GM13977 (cell line): ENCODE measurements around the gene SLC17A6.

Experiments used
- DNase-seq: peaks from one replicate; pipeline ENCODE4 v3.0.0; 2012; ENCODE audit warnings: low spot score
- in situ Hi-C: fragments of 300-500 bp; cut with MboI; formaldehyde crosslinking; loops from one replicate; pipeline ENCODE4 v1.12.0; 2022; ENCODE audit warnings: low sequenced_read_pairs, low pct_unique_long_range_greater_than_20kb, mixed read lengths, inconsistent platforms; ENCODE audit not compliant: unreplicated experiment
- TF ChIP-seq, protein P1 (sequence below): IDR thresholded peaks from 2 replicates; pipeline ENCODE4 v1.5.1; 2012; ENCODE audit warnings: mild to moderate bottlenecking, control low read depth; ENCODE audit not compliant: insufficient read depth; ENCODE audit errors: extremely low read depth, missing control alignments

SLC17A6 gene

DNA sequence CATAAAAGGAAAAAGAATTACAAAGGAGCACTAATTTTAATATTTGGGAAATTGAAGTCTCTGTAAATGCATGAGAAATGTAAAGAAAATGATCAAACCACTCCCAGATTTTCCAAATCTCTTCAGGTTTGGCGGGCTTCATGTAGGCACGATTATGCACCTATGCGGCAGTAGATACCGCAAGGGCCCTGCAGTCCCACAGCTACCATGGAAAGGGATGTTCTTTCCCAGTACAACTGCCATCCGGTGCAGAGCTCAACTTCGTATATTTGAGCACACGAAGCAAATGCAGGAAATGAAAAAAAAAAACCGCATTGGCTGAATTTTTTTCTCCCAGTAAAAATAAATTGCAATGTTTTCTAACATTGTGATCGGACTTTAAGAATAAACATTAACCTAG lies 1.4 kb downstream of the SLC17A6 start:
- DNase-seq: no peak
- in situ Hi-C loops: loop anchor here (25.0 kb wide), 1 partner anchor 448 kb away; no protein-coding TSS in a partner anchor
- TF ChIP-seq, protein P1, sequence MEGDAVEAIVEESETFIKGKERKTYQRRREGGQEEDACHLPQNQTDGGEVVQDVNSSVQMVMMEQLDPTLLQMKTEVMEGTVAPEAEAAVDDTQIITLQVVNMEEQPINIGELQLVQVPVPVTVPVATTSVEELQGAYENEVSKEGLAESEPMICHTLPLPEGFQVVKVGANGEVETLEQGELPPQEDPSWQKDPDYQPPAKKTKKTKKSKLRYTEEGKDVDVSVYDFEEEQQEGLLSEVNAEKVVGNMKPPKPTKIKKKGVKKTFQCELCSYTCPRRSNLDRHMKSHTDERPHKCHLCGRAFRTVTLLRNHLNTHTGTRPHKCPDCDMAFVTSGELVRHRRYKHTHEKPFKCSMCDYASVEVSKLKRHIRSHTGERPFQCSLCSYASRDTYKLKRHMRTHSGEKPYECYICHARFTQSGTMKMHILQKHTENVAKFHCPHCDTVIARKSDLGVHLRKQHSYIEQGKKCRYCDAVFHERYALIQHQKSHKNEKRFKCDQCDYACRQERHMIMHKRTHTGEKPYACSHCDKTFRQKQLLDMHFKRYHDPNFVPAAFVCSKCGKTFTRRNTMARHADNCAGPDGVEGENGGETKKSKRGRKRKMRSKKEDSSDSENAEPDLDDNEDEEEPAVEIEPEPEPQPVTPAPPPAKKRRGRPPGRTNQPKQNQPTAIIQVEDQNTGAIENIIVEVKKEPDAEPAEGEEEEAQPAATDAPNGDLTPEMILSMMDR: no peak

GRCh38 chr11:22340235-22340634 lies 2.1 kb downstream of the SLC17A6 start:
- TF ChIP-seq, protein P1: no peak
- in situ Hi-C loops: loop anchor here (25.0 kb wide), 1 partner anchor 447 kb away; no protein-coding TSS in a partner anchor
- no peak for DNase-seq

DNA sequence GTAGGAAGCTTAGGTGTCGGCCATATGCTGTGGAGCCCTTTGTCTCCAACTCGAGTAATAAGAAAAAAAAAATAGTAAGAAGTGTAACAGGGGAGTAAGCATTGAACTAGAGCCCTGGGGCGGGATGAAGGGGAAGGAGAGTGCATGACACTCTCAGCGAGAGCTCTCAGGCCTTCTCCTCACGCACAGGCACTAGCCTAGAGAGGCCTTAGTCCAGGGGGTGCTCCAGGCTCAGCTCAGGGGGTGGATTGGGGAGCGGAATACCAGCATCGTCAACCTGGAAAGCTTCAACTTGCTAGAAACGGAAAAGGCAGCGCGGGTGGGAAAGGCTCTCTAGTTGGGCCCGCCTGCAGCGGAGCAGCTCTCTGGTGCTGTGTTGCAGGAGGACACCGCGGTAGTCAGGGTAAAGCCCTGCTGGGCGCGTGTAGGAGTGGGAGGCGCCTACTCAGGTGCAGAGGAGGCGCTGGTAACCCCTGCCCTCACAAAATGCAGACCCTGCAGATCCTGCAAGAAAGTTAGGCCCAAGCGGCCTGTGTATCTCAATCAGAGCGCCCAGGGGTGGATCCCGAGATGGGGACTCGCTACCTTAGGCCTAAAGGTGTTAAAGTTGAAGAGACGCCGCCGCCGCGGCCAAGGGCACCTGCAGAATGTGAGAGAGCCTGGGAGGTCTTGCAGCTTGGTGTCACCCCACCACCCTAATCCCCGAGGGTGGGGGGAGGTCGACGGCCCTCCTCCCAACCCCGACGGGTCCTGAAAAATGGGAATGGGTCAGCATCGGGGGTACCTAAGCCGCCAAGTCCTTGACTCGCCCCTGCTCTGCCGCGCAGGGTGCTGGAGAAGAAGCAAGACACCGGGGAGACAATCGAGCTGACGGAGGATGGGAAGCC lies 2.8 kb downstream of the SLC17A6 start:
- DNase-seq: no peak
- in situ Hi-C loops: loop anchor here (25.0 kb wide), 1 partner anchor 446 kb away; no protein-coding TSS in a partner anchor
- TF ChIP-seq, protein P1: no peak

GRCh38 chr11:22341588-22341931 lies 3.4 kb downstream of the SLC17A6 start:
- DNase-seq: no peak
- TF ChIP-seq, protein P1: no peak
- in situ Hi-C loops: loop anchor here (25.0 kb wide), 1 partner anchor 446 kb away; no protein-coding TSS in a partner anchor

DNA sequence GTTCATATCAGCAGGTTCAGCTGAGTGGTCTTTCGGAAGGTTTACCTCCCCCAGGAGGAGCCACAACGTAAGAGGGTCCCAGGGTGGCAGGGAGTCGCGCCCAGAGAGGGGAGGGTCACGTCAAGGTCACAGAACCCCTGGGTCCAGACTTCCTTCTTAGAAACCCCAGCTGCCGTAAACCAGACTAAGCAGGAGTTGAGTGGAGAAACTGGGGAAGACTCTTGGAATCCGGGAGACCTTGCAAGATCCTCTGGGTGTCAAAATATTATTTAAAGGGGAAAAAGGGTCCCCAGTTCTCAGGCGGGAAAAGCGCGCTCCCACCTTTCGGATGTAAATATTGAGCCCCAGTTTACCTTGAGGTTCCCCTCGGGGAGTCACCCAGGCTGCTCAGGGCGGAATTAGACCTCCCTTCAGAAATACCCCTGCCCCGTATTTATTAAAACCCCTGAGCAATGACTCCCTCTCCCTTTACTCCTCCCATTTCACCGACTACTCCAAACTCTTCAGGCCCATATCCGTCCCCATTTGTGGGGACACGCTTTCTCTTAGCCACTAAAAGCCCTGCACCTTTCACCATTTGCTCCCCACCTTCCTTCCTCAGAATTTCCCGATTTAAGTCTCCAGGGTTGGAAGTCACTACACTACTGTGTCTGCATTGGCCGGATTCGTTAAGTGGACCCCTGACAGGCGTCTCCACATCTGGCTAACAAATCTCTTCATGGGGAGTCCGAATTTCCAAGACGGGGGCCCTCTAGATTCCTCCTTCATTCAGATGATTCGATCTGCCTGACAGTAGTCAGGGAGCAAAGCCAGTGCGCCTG lies 4.2 kb downstream of the SLC17A6 start:
- TF ChIP-seq, protein P1: no peak
- in situ Hi-C loops: loop anchor here (25.0 kb wide), 1 partner anchor 445 kb away; no protein-coding TSS in a partner anchor
- no peak for DNase-seq

DNA sequence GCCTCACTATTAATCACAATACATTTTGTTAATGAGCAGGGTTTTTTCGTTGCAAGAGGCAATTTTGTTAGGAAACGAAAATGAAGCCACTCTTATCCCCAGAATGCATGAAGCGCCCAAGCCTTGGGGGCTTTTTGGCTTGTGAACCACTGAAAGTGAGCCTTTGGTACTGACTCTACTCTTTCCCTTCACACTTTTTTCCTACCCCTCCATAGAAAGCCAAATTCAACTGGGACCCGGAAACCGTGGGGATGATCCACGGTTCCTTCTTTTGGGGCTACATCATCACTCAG lies 4.8 kb downstream of the SLC17A6 start:
- TF ChIP-seq, protein P1: no peak
- DNase-seq: no peak
- in situ Hi-C loops: loop anchor here (25.0 kb wide), 1 partner anchor 444 kb away; no protein-coding TSS in a partner anchor
